T-helper 17 cell (primary cell): ENCODE results near the gene NRL. TPM values are rescaled to one million over a fixed set of nuclear protein-coding genes. Genes with fewer than 3 reads are reported as not detected.
"Not testable (repeated sequence)": the region's sequence is repeated elsewhere in the genome, so short reads cannot be mapped to it uniquely, and the experiment has no call there.

Experiments used
- ATAC-seq: fragments of 150-1000 bp; cut with Tn5 transposase; 2 replicates; pipeline ENCODE4 v1.10.0; 2021; ENCODE audit warnings: mild to moderate bottlenecking, moderate library complexity
- DNase-seq, 3 donors: peaks; one replicate each; pipeline versions ENCODE4 v3.0.0 to v3.0.0-alpha.2; 2020 to 2021
- H3K9me3 ChIP-seq: one replicate; pipeline ENCODE4 v1.7.0; 2013; ENCODE audit warnings: low read length, mild to moderate bottlenecking; ENCODE audit not compliant: control insufficient read depth, poor library complexity, severe bottlenecking
- H3K27ac Mint-ChIP-seq: one replicate; pipeline ENCODE4 v1.8.0; 2022; ENCODE audit warnings: mild to moderate bottlenecking, moderate library complexity, mixed read lengths
- H3K27me3 Mint-ChIP-seq: one replicate; pipeline ENCODE4 v1.8.0; 2022; ENCODE audit warnings: mixed read lengths
- H3K36me3 Mint-ChIP-seq: one replicate; pipeline ENCODE4 v1.8.0; 2022; ENCODE audit warnings: low read depth, mixed read lengths
- H3K4me1 Mint-ChIP-seq: one replicate; pipeline ENCODE4 v1.8.0; 2022; ENCODE audit warnings: mild to moderate bottlenecking, mixed read lengths
- H3K4me3 Mint-ChIP-seq: one replicate; pipeline ENCODE4 v1.8.0; 2022; ENCODE audit warnings: mild to moderate bottlenecking, moderate library complexity, mixed read lengths
- total RNA-seq, 4 donors: library from RNA in 2 of 4; stranded (reverse) in 2 of 4; gene quantifications; one replicate each; pipeline ENCODE4 v1.2.3 and lab custom pipeline; 2022 to 2026

NRL gene
- total RNA-seq, 2 donors from 2014 or later: 2.2 to 3.2 TPM

- H3K27ac Mint-ChIP-seq: peak overlapping the region; percentile 99
Observed at GRCh38 chr14:24113379-24113800, 1.4 kb downstream of the NRL start.

GRCh38 chr14:24110523-24110922, 4.2 kb downstream of the NRL start:
- no peak for DNase-seq
- Mint-ChIP-seq H3K4me3 (no peak overlapping the region), H3K27me3 (no peaks in the 10 kb centered on the region), H3K27ac (peak overlapping the region; percentile 29), H3K36me3 (no peaks in the 10 kb centered on the region), H3K4me1 (peaks cover 13% of the 10 kb centered on the region)
- H3K9me3 ChIP-seq: no peaks in the 10 kb centered on the region
- ATAC-seq: no peak

More at GRCh38 chr14:24113379-24113800, 1.4 kb downstream of the NRL start:
- peak overlapping the region; percentile 99 for H3K4me3 Mint-ChIP-seq
- DNase-seq (no peak), ATAC-seq (no peak)
- no peaks in the 10 kb centered on the region for H3K9me3 ChIP-seq
- H3K27me3 Mint-ChIP-seq: no peaks in the 10 kb centered on the region
- H3K4me1 Mint-ChIP-seq: peaks cover 31% of the 10 kb centered on the region
- H3K36me3 Mint-ChIP-seq: no peaks in the 10 kb centered on the region

GRCh38 chr14:24110060-24110459, 4.7 kb downstream of the NRL start:
- H3K4me3 Mint-ChIP-seq: no peak overlapping the region
- H3K4me1 Mint-ChIP-seq: peaks cover 8% of the 10 kb centered on the region
- no peak for ATAC-seq
- H3K27me3 Mint-ChIP-seq: no peaks in the 10 kb centered on the region
- no peaks in the 10 kb centered on the region for H3K9me3 ChIP-seq
- H3K36me3 Mint-ChIP-seq: no peaks in the 10 kb centered on the region
- H3K27ac Mint-ChIP-seq: peak overlapping the region; percentile 29
- no peak for DNase-seq

- Mint-ChIP-seq H3K27me3 (no peaks in the 10 kb centered on the region), H3K4me1 (peaks cover 5% of the 10 kb centered on the region), H3K36me3 (no peaks in the 10 kb centered on the region), H3K4me3 (no peak overlapping the region), H3K27ac (peak overlapping the region; percentile 90)
- no peak for DNase-seq
- no peak for ATAC-seq
- H3K9me3 ChIP-seq: no peaks in the 10 kb centered on the region
Observed at GRCh38 chr14:24108336-24108874, 6.3 kb downstream of the NRL start.

GRCh38 chr14:24106672-24107271, 8.0 kb downstream of the NRL start:
- Mint-ChIP-seq H3K4me3 (no peak overlapping the region), H3K36me3 (no peaks in the 10 kb centered on the region), H3K27me3 (no peaks in the 10 kb centered on the region), H3K4me1 (peaks cover 5% of the 10 kb centered on the region), H3K27ac (no peak overlapping the region)
- DNase-seq (no peak), ATAC-seq (no peak)
- H3K9me3 ChIP-seq: no peaks in the 10 kb centered on the region

- H3K36me3 Mint-ChIP-seq, DNase-seq, H3K4me1 Mint-ChIP-seq, ATAC-seq, H3K9me3 ChIP-seq, H3K4me3 Mint-ChIP-seq, H3K27me3 Mint-ChIP-seq: not testable (repeated sequence)
- peak overlapping the region; percentile 34 for H3K27ac Mint-ChIP-seq
Observed at GRCh38 chr14:24105609-24106239, 9.0 kb downstream of the NRL start.

- no peaks in the 10 kb centered on the region for H3K36me3 Mint-ChIP-seq
- DNase-seq: no peak
- H3K4me1 Mint-ChIP-seq: peaks cover 3% of the 10 kb centered on the region
- no peaks in the 10 kb centered on the region for H3K9me3 ChIP-seq
- H3K4me3 Mint-ChIP-seq: no peak overlapping the region
- H3K27me3 Mint-ChIP-seq: no peaks in the 10 kb centered on the region
- ATAC-seq: no peak
- H3K27ac Mint-ChIP-seq: peak overlapping the region; percentile 19
Observed at GRCh38 chr14:24103451-24103850, 11.3 kb downstream of the NRL start.

- H3K27ac Mint-ChIP-seq: peak overlapping the region; percentile 19
- H3K36me3 Mint-ChIP-seq: no peaks in the 10 kb centered on the region
- H3K9me3 ChIP-seq: no peaks in the 10 kb centered on the region
- no peaks in the 10 kb centered on the region for H3K27me3 Mint-ChIP-seq
- DNase-seq: no peak
- H3K4me1 Mint-ChIP-seq: peaks cover 3% of the 10 kb centered on the region
- no peak for ATAC-seq
- no peak overlapping the region for H3K4me3 Mint-ChIP-seq
Observed at GRCh38 chr14:24102357-24103048, 12.2 kb downstream of the NRL start.

GRCh38 chr14:24100982-24101494, 13.7 kb downstream of the NRL start:
- peaks cover 8% of the 10 kb centered on the region for H3K4me1 Mint-ChIP-seq
- ATAC-seq: no peak
- H3K36me3 Mint-ChIP-seq: no peaks in the 10 kb centered on the region
- no peak for DNase-seq
- no peak overlapping the region for H3K4me3 Mint-ChIP-seq
- no peak overlapping the region for H3K27ac Mint-ChIP-seq
- no peaks in the 10 kb centered on the region for H3K9me3 ChIP-seq
- no peaks in the 10 kb centered on the region for H3K27me3 Mint-ChIP-seq

- Mint-ChIP-seq H3K36me3 (no peaks in the 10 kb centered on the region), H3K4me1 (peaks cover 13% of the 10 kb centered on the region), H3K4me3 (no peak overlapping the region), H3K27me3 (no peaks in the 10 kb centered on the region), H3K27ac (peak overlapping the region; percentile 45)
- no peak for ATAC-seq
- DNase-seq: no peak
- no peaks in the 10 kb centered on the region for H3K9me3 ChIP-seq
Observed at GRCh38 chr14:24100197-24100981, 14.4 kb downstream of the NRL start.

GRCh38 chr14:24098927-24099813, 15.6 kb downstream of the NRL start:
- no peaks in the 10 kb centered on the region for H3K9me3 ChIP-seq
- ATAC-seq: no peak
- H3K4me3 Mint-ChIP-seq: no peak overlapping the region
- H3K4me1 Mint-ChIP-seq: peaks cover 21% of the 10 kb centered on the region
- no peaks in the 10 kb centered on the region for H3K27me3 Mint-ChIP-seq
- no peak for DNase-seq
- H3K27ac Mint-ChIP-seq: peak overlapping the region; percentile 45
- H3K36me3 Mint-ChIP-seq: no peaks in the 10 kb centered on the region

- no peaks in the 10 kb centered on the region for H3K36me3 Mint-ChIP-seq
- H3K27ac Mint-ChIP-seq: no peak overlapping the region
- no peak overlapping the region for H3K4me3 Mint-ChIP-seq
Observed at GRCh38 chr14:24098229-24098926, 16.4 kb downstream of the NRL start.

More at GRCh38 chr14:24098229-24098926, 16.4 kb downstream of the NRL start:
- H3K9me3 ChIP-seq: no peaks in the 10 kb centered on the region
- Mint-ChIP-seq H3K27me3 (no peaks in the 10 kb centered on the region), H3K4me1 (peaks cover 24% of the 10 kb centered on the region)
- ATAC-seq (no peak), DNase-seq (no peak)
